ACHN (cell line): Measurements from ENCODE around the gene CHCT1.

ENCODE experiments used
- DNase-seq: peaks from one replicate; pipeline ENCODE4 v3.0.0-alpha.2; 2015
- in situ Hi-C: cut with HindIII; loops from 2 replicates; pipeline ENCODE4 v1.10.0; 2017; ENCODE audit warnings: low sequenced_read_pairs, low pct_ligation_motif_present, low pct_unique_long_range_greater_than_20kb

CHCT1 gene

GRCh38 chr17:60473788-60474187 is 51.5 kb downstream of the CHCT1 start:
- DNase-seq, result no peak
- in situ Hi-C loops, result no loop called here
